GM12873 (cell line): ENCODE measurements around the gene STON1.

ENCODE experiments used
- CTCF ChIP-seq: IDR thresholded peaks from 2 replicates; pipeline ENCODE4 v1.5.1; 2012; ENCODE audit warnings: low read depth, mild to moderate bottlenecking, moderate library complexity, low read length, control low read depth; ENCODE audit not compliant: insufficient read depth; ENCODE audit errors: missing control alignments

STON1 gene

DNA sequence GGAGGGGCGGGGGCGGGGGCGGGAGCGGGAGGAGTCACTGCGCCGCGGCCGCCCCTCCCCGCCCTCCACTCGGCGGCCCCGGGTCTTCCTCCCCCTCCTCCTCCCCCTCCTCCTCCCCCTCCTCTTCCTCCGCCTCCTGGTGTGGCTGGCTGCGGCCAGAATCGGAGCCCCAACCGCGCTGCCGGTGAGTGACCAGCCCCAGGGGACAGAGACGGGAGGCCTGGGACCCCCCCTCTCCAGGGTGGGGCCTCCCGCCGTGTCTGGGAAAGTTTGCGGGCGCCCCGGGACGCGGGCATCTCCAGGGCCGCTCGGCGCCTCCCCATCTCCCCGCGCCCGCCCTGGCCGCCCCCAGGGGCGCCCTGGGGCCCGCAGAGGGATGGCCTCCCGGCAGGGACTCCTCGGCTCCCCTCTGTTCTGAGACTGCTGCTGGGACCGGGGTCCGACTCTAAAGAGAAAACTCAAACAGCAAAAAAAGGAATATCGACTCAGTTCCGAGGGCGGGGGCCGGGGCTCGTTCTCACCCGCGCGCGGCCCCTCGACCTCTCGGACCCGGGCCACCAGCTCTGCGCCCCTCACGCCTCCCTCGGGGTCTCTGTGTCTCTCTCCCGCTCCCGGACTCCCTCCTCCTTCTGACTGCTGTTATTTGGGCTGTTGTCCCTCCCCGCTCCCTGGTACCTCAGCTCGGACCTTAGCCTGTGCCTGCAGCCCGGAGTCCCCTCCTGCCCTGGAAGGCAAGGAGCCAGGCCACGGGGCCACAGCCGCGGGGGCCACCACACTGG lies at the start of gene STON1:
Gene STON1, plus strand, starts transcription at position 122 of the 779 bp plus-strand sequence. CDS start 50,480 bp downstream, outside the sequence.
- TF ChIP-seq CTCF, result no peak

DNA sequence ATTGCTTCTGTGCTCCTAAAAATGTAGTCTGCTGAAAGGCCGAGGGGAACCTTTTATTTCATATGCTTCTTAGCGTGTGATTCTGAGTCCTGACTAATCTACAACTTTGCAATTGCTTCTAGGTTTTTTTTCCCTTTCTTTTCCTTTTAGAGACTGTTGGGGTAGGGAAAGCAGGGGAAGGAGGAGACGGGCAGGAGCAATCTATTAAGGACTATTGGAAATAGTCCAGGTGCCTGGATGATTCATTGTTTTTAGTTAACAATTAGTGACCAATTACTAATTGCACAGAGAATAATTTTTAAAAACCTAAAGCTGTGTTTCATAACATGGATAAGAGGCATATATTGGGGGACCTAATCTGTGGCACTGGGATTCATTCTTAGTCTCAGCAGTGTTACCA lies 49.4 kb upstream of the STON1 start:
- TF ChIP-seq CTCF, result no peak

GRCh38 chr2:48482313-48482712 lies 47.6 kb upstream of the STON1 start:
- no peak for TF ChIP-seq CTCF

GRCh38 chr2:48482769-48483168 lies 47.2 kb upstream of the STON1 start:
- no peak for TF ChIP-seq CTCF

DNA sequence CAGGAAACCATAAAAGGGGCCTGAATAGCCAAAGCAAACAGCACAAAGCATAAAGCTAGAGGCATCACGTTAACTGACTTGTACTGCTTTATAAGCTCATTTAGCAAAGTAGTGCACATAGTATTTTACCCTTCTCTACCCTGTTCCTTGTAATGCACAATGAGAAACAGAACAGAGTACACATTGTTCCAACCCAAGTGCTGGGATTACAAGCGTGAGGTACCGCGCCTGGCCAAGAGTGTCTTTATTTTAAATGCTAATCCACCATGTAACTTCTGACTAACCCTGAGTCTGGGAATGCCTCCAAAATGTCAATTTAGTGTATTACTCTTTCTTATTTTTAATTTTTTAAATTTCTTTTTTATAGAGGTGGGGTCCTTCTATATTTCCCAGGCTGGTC lies 46.4 kb upstream of the STON1 start:
- no peak for TF ChIP-seq CTCF

- TF ChIP-seq CTCF, result no peak
Measured at GRCh38 chr2:48483916-48484315, 46.0 kb upstream of the STON1 start.

DNA sequence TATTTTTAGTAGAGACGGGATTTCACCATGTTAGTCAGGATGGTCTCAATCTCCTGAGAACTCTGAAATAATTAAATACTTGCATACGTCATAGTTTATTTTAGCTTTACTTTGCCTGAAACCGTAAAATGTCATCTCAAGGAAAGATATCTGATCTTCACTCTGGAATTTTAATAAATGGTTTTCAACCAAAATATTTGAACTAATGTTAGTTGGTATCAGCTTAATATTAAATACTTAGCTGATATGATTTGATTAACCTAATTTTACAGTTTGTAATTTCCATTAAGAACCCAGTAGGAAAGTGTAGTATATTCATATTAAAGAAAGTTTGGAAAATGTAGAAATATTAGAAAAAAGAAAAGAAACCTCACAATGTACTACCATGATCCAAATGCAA lies 41.4 kb upstream of the STON1 start:
- TF ChIP-seq CTCF, result no peak
